Activated CD8-positive, alpha-beta T cell treated with anti-CD3 and anti-CD28 coated beads, Interleukin-2, amount 10 ng/mL, durations not matched to agents 7 days and 5 days (primary cell): ENCODE data around the gene SLC1A7. TPM values are rescaled to one million over a fixed set of nuclear protein-coding genes. Genes with fewer than 3 reads are reported as not detected.

ENCODE experiments used
- ATAC-seq: fragments of 150-1000 bp; cut with Tn5 transposase; one replicate; pipeline ENCODE4 v1.10.0; 2021; ENCODE audit warnings: moderate library complexity
- CTCF ChIA-PET: fragments of 350-600 bp; sonication (Branson Sonifier 250); formaldehyde crosslinking; loops from one replicate; lab custom pipeline; 2021; ENCODE audit warnings: antibody characterized with exemption; lab: Charles Lee
- POLR2A ChIA-PET: fragments of 350-600 bp; sonication (Branson Sonifier 250); formaldehyde crosslinking; loops from one replicate; lab custom pipeline; 2021; ENCODE audit warnings: antibody characterized with exemption; lab: Charles Lee
- DNase-seq: peaks from one replicate; pipeline ENCODE4 v3.0.0-alpha.2; 2020
- H3K27ac Mint-ChIP-seq: one replicate; pipeline ENCODE4 v1.8.0; 2021; ENCODE audit warnings: mild to moderate bottlenecking, mixed read lengths
- H3K27me3 Mint-ChIP-seq: one replicate; pipeline ENCODE4 v1.8.0; 2021; ENCODE audit warnings: low read depth, mixed read lengths
- H3K36me3 Mint-ChIP-seq: one replicate; pipeline ENCODE4 v1.8.0; 2021; ENCODE audit warnings: low read depth, mixed read lengths
- H3K4me1 Mint-ChIP-seq: one replicate; pipeline ENCODE4 v1.8.0; 2021; ENCODE audit warnings: low read depth, mixed read lengths
- H3K4me3 Mint-ChIP-seq: one replicate; pipeline ENCODE4 v1.8.0; 2021; ENCODE audit warnings: mild to moderate bottlenecking, mixed read lengths
- H3K9me3 Mint-ChIP-seq: one replicate; pipeline ENCODE4 v1.8.0; 2022; ENCODE audit warnings: mixed read lengths; ENCODE audit not compliant: insufficient read depth
- total RNA-seq, 2 experiments: library from RNA; stranded (reverse); gene quantifications; one replicate each; pipeline ENCODE4 v1.2.3, GENCODE V29; 2021

SLC1A7 gene
- total RNA-seq, 2 experiments from 2014 or later = not detected

DNA sequence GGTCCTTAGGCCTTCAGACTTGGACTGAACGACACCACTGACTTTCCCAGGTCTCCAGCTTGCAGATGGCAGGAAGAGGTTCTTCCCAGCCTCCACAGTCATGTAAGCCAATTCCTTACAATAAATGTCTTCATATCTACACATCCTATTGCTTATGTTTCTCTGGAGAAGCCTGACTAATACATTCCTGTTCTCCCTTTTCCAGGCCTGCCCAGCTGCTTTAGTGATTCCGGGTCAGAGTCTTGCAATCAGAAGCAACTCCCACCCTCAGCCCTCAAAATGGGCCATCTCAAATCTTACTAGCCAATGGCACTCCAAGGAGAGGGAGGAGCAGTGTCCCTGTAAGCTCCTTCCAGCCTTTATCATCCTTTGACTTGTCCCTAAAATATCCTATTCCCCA is 37.8 kb upstream of the SLC1A7 start:
- DNase-seq (no peak), ATAC-seq (no peak)
- POLR2A ChIA-PET = no interaction called here
- Mint-ChIP-seq H3K27me3 (peaks cover 14% of the 10 kb centered on the region), H3K27ac (no peak overlapping the region), H3K4me1 (no peaks in the 10 kb centered on the region), H3K9me3 (no peaks in the 10 kb centered on the region), H3K36me3 (no peaks in the 10 kb centered on the region), H3K4me3 (no peak overlapping the region)
- CTCF ChIA-PET = interaction anchor here (1.0 to 2.6 kb wide), 6 partner anchors 8 to 275 kb away, joined by 3 to 20 read pairs (median 4); no protein-coding TSS in a partner anchor

DNA sequence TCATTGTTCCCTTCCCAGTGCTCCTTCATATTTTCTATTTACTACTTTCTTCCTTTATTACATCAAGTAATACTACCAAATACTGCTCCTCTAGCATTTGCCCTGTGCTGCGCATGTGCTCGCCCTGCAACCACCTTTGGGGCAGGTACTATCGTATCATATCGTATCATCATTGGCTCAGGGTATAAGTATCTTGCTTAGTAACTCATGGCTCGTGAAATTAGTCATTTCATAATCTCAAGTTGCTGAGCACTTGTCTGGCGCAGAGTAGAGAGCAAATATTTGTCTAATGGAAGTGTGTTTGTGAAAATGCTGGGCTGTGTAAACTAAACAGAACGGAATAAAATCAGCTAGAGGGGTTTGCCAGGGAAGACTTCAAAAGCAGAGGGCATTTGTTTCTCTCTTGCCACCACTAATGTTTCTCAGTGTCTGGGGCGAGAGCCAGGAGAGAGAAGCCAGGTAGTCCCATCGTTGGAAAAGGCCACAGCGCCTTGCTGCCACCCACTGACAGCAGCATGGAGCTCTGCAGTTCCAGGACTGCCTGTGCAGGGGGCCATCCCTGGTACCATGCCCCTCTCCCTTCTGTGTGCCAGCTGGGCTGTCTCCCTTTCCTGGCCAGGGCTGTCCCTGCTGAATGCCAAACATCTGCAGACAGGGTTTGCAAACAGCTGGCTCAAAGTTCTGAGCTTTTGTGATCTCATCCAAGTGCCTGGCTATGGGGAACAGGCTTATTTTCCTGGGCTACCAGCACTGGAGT is 34.2 kb upstream of the SLC1A7 start:
- POLR2A ChIA-PET = no interaction called here
- H3K36me3 Mint-ChIP-seq = no peaks in the 10 kb centered on the region
- peaks cover 21% of the 10 kb centered on the region for H3K27me3 Mint-ChIP-seq
- DNase-seq = no peak
- CTCF ChIA-PET = interaction anchor here (1.3 kb wide), 1 partner anchor 217 kb away, joined by 3 read pairs; no protein-coding TSS in a partner anchor
- H3K9me3 Mint-ChIP-seq = no peaks in the 10 kb centered on the region
- peaks cover 4% of the 10 kb centered on the region for H3K4me1 Mint-ChIP-seq
- H3K27ac Mint-ChIP-seq = no peak overlapping the region
- ATAC-seq = no peak
- no peak overlapping the region for H3K4me3 Mint-ChIP-seq

DNA sequence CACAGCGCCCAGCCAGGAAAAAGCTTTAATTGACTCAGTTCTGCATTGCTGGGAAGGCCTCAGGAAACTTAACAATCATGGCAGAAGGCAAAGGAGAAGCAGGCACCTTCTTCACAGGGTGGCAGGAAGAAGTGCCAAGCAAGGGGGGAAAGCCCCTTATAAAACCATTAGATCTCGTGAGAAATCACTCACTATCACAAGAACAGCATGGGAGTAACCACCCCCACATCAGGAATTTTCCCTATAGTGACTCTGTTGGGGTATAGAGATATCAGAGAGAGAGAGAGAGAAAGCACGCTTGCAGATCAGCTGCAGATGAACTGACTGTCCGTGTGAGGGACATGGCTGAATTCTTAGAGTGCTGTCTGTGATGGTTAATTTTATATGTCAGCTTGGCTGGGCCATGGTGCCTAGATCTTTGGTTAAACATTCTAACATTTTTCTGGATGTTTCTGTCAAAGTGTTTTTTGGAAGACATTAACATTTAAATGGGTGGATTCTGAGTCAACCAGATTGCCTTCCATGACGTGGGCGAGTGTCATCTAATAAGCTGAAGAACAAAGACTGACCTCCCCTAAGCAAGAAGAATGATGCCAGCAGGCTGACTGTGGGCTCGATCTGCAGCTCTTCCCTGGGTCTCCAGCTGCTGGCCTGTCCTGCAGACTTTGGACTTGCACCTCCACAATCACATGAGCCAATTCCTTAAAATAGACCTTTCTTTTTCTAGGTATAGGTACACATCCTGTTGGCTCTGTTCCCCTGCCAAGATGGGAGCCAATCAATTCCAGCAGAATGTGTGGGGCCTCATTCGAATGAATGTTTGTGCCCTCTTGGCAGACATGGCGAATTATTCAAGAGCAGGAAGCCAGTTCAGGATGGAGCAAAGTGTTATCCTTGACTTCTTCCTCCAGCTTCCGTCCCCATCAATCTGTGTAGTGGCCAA is 32.8 kb upstream of the SLC1A7 start:
- no peak overlapping the region for H3K4me3 Mint-ChIP-seq
- ATAC-seq (no peak), DNase-seq (no peak)
- H3K4me1 Mint-ChIP-seq = peaks cover 4% of the 10 kb centered on the region
- no peak overlapping the region for H3K27ac Mint-ChIP-seq
- H3K36me3 Mint-ChIP-seq = no peaks in the 10 kb centered on the region
- H3K9me3 Mint-ChIP-seq = no peaks in the 10 kb centered on the region
- peaks cover 18% of the 10 kb centered on the region for H3K27me3 Mint-ChIP-seq
- ChIA-PET CTCF (no interaction called here), POLR2A (no interaction called here)

DNA sequence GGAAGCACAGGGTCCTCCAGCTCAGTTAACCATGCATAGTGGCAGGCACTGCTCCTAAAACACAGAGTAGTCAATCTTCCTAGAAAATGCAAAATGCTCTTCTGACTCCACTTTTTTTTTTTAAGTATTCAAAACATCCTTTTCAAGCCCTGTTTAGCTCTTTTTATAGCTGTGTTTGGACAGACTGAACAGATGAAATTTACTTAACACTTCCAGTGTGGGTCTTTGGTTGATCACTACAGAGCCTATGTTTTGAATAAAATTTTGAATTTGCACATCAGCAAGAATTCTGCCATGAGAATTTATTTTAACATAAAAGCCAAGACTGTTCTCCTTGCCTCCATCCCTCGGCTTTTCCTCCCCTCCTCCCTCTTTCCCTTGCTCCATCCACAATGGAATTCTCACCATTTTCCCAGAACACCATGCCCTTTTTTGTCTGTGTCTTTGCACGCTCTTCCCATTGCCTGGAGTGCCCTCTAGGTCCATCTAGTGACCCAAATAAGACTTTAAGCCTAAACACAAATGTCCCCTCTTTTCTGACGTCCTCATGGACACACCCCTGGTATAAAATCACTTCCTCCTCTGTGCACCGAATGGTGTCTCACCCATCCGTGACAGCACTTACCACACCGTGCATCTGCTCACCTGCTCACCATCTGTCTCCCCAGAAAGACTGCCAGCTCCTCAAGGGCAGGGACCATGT is 30.1 kb upstream of the SLC1A7 start:
- Mint-ChIP-seq H3K36me3 (no peaks in the 10 kb centered on the region), H3K27me3 (peaks cover 15% of the 10 kb centered on the region), H3K9me3 (no peaks in the 10 kb centered on the region), H3K27ac (no peak overlapping the region), H3K4me3 (no peak overlapping the region), H3K4me1 (peaks cover 4% of the 10 kb centered on the region)
- ChIA-PET POLR2A (no interaction called here), CTCF (interaction anchor here (1.3 kb wide), 1 partner anchor 8 kb away, joined by 4 read pairs; no protein-coding TSS in a partner anchor)
- DNase-seq (no peak), ATAC-seq (no peak)

DNA sequence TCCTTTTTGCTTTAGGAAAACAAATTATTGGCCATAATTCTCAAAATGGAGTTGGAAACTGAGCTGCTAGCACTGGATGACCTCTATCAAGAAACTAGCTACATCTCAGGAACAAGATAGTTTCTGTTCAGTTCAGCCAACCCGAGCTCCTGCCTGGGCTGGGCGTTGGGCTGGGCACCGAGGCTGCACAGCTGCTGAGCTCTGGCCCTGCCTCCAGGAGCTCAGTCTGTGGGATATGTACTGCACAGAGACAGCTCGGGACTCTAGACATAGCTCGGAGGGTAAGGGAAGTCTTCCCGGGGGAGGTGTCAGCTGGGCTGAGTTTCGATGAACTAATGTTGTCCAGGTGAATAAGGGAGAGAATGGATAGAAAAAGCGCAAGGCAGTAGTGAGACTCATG is 24.5 kb upstream of the SLC1A7 start:
- Mint-ChIP-seq H3K9me3 (no peaks in the 10 kb centered on the region), H3K4me1 (no peaks in the 10 kb centered on the region), H3K27me3 (peaks cover 25% of the 10 kb centered on the region), H3K27ac (no peak overlapping the region), H3K36me3 (no peaks in the 10 kb centered on the region), H3K4me3 (no peak overlapping the region)
- ChIA-PET CTCF (no interaction called here), POLR2A (no interaction called here)
- ATAC-seq (no peak), DNase-seq (no peak)

DNA sequence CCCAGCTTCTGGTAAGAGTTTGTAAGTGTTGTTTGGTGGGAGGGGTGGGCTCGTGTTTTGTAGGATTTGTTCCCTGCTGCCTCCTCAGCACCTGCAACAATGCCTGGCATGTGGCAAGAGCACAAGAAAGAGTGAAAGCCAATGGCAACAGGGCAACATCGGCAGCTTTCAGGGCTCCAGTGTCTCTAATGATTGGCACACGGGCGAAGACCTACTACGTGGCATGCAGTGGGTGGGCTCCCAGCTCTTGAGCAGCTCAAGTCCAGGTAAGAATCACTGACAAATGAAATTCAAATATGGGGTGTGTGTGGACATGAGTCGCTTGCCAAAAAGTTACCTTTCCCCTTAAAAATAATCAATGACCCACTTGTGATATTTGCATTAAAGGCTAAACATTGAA is 23.9 kb upstream of the SLC1A7 start:
- ChIA-PET CTCF (interaction anchor here (2.2 kb wide), 1 partner anchor 15 kb away, joined by 8 read pairs; no protein-coding TSS in a partner anchor), POLR2A (no interaction called here)
- H3K4me3 Mint-ChIP-seq = no peak overlapping the region
- no peak overlapping the region for H3K27ac Mint-ChIP-seq
- H3K27me3 Mint-ChIP-seq = peaks cover 25% of the 10 kb centered on the region
- no peaks in the 10 kb centered on the region for H3K4me1 Mint-ChIP-seq
- H3K36me3 Mint-ChIP-seq = no peaks in the 10 kb centered on the region
- ATAC-seq (no peak), DNase-seq (no peak)
- no peaks in the 10 kb centered on the region for H3K9me3 Mint-ChIP-seq

DNA sequence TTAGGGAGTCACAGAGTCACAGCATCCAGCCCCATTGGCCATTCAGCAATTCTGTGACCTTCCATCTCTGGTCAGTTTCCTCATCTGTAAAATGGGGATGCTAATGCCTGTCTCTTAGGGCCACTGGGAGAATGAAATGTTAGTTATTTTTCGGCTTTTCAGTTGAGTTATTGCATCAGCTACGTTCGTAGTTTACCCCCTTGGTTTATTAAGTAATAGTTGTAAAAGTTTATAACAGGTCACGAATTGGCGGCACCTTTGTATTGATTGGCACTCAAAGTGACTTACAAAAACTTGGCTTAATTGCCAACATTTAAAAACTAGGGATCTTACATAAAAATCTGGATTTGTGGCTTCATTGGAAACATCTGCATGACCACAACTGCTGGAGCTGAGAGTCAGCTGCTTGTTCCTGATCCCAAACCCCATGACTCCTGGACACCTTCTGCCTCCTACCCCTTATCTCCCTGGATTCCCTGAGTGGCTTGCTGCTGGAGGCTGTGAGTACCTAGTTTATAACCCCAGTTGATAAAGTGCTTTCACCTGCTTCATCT is 23.0 kb upstream of the SLC1A7 start:
- Mint-ChIP-seq H3K36me3 (no peaks in the 10 kb centered on the region), H3K9me3 (no peaks in the 10 kb centered on the region), H3K4me3 (no peak overlapping the region), H3K27ac (no peak overlapping the region), H3K4me1 (no peaks in the 10 kb centered on the region), H3K27me3 (peaks cover 24% of the 10 kb centered on the region)
- ATAC-seq (no peak), DNase-seq (no peak)
- ChIA-PET CTCF (interaction anchor here (2.2 kb wide), 1 partner anchor 16 kb away, joined by 8 read pairs; no protein-coding TSS in a partner anchor), POLR2A (no interaction called here)

DNA sequence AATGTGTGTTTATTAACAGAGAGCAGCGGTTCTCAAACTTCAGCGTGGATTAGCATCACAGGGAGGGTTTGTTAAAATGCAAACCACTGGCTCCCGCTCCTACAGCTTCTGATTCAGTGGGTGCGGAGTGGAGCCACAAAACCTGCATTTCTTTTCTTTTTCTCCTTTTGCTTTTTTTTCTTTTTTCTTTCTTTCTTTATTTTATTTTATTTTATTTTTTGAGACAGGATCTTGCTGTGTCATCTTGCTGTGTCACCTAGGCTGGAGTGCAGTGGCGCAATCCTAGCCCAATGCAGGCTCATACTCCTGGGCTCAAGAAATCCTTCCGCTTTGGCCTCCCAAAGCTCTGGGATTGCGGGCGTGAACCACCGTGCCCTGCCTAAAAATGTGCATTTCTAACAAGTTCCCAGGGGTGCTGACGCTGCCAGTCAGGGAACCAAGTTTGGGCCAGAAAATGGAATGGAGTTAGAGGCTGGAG is 20.9 kb upstream of the SLC1A7 start:
- DNase-seq (no peak), ATAC-seq (no peak)
- H3K9me3 Mint-ChIP-seq = no peaks in the 10 kb centered on the region
- no peak overlapping the region for H3K4me3 Mint-ChIP-seq
- CTCF ChIA-PET = interaction anchor here (0.7 kb wide), 1 partner anchor 19 kb away, joined by 4 read pairs; no protein-coding TSS in a partner anchor
- peaks cover 22% of the 10 kb centered on the region for H3K27me3 Mint-ChIP-seq
- H3K4me1 Mint-ChIP-seq = no peaks in the 10 kb centered on the region
- H3K36me3 Mint-ChIP-seq = no peaks in the 10 kb centered on the region
- POLR2A ChIA-PET = no interaction called here
- H3K27ac Mint-ChIP-seq = no peak overlapping the region

DNA sequence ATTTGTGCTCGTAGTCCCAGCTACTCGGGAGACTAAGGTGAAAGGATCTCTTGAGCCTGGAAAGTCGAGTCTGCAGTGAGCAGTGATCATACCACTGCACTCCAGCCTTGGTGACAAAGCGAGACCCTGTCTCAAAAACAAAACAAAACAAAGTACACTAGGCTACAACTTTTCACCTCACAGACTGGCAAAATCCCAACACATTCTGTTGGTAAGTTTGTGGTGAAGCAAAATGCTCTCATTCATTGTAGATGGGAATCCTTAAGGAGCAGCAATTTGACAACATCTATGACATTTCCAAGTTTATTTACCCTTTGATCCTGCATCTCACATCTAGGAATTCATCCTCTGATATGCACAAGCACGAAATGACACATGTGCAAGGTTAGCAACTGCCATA is 20.2 kb upstream of the SLC1A7 start:
- Mint-ChIP-seq H3K27me3 (peaks cover 22% of the 10 kb centered on the region), H3K4me1 (no peaks in the 10 kb centered on the region), H3K36me3 (no peaks in the 10 kb centered on the region), H3K27ac (no peak overlapping the region), H3K4me3 (no peak overlapping the region), H3K9me3 (no peaks in the 10 kb centered on the region)
- ChIA-PET POLR2A (no interaction called here), CTCF (no interaction called here)
- no peak for ATAC-seq
- no peak for DNase-seq

DNA sequence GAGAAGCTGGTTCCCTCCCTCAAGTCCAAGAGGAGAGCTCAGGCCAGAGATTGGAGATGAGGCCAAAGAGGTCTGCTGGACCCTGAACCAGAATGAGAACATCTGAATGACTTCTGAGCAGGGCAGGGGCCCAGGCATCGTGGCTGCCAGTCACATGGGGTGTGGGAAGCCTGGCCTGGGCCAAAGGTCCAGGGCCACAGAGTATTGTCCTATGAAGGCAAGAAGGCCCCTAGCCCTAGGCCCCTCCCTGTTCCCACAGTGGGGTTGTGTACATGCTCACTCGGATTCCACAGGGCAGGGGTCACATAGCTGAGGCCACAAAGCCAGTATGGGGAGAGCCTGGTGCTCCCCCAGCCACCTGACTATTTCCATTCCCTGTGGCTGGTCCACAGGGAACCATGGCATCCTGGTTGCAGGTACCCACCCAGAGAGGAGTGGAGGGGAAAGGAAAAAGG is 18.5 kb upstream of the SLC1A7 start:
- Mint-ChIP-seq H3K36me3 (no peaks in the 10 kb centered on the region), H3K4me3 (no peak overlapping the region), H3K4me1 (no peaks in the 10 kb centered on the region), H3K27me3 (peaks cover 21% of the 10 kb centered on the region), H3K27ac (no peak overlapping the region), H3K9me3 (no peaks in the 10 kb centered on the region)
- ChIA-PET POLR2A (no interaction called here), CTCF (no interaction called here)
- DNase-seq (no peak), ATAC-seq (no peak)

DNA sequence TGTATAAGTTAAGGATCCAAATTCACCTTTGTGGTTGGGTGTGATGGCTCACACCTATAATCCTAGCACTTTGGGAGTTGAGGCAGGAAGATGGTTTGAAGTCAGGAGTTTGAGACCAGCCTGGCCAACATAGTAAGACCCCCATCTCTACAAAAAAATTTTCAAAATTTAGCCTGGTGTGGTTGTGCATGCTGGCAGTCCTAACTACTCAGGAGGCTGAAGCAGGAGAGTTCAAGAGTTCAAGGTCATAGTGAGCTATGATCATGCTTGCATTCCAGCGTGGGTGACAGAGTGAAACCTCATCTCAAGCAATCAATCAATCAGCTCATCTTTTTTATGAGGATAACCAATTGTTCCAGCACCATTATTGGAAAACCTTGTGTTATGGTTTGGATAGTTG is 16.5 kb upstream of the SLC1A7 start:
- H3K27ac Mint-ChIP-seq = no peak overlapping the region
- CTCF ChIA-PET = no interaction called here
- POLR2A ChIA-PET = no interaction called here
- H3K9me3 Mint-ChIP-seq = no peaks in the 10 kb centered on the region
- no peak overlapping the region for H3K4me3 Mint-ChIP-seq
- peaks cover 14% of the 10 kb centered on the region for H3K27me3 Mint-ChIP-seq
- DNase-seq (no peak), ATAC-seq (no peak)
- no peaks in the 10 kb centered on the region for H3K4me1 Mint-ChIP-seq
- H3K36me3 Mint-ChIP-seq = no peaks in the 10 kb centered on the region
